ENCODE measurements around the gene LKAAEAR1.

GRCh38 chr20:64111841-64112641 is 27.8 kb upstream of the LKAAEAR1 start:
- TF ChIP-seq, protein P1, sequence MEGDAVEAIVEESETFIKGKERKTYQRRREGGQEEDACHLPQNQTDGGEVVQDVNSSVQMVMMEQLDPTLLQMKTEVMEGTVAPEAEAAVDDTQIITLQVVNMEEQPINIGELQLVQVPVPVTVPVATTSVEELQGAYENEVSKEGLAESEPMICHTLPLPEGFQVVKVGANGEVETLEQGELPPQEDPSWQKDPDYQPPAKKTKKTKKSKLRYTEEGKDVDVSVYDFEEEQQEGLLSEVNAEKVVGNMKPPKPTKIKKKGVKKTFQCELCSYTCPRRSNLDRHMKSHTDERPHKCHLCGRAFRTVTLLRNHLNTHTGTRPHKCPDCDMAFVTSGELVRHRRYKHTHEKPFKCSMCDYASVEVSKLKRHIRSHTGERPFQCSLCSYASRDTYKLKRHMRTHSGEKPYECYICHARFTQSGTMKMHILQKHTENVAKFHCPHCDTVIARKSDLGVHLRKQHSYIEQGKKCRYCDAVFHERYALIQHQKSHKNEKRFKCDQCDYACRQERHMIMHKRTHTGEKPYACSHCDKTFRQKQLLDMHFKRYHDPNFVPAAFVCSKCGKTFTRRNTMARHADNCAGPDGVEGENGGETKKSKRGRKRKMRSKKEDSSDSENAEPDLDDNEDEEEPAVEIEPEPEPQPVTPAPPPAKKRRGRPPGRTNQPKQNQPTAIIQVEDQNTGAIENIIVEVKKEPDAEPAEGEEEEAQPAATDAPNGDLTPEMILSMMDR (IDR thresholded peaks at IDR 0.05; ENCODE audit: low read depth, low read length): no peak
- TF ChIP-seq EZH2phosphoT487 (IDR thresholded peaks at IDR 0.05; ENCODE audit: low read depth): no peak

All from OCI-LY3 (cell line).